Esophagus (tissue), 2 donors: ENCODE results near the gene ADI1. TPM values are rescaled to one million over a fixed set of nuclear protein-coding genes. Genes with fewer than 3 reads are reported as not detected.

Experiments
- H3K27ac ChIP-seq, 2 donors: one replicate each; pipeline ENCODE4 v1.5.1; 2013; ENCODE audit warnings: low read depth in 2 of 2, mild to moderate bottlenecking in 2 of 2, inconsistent platforms in 1 of 2, low read length in 1 of 2, moderate library complexity in 1 of 2
- H3K27me3 ChIP-seq, 2 donors: one replicate each; pipeline ENCODE4 v1.6.1; 2013; ENCODE audit warnings: low read length in 2 of 2, control low read depth in 1 of 2, mild to moderate bottlenecking in 1 of 2; ENCODE audit not compliant: insufficient read depth in 2 of 2, control insufficient read depth in 1 of 2
- H3K36me3 ChIP-seq, 2 donors: one replicate each; pipeline ENCODE4 v1.6.1; 2013; ENCODE audit warnings: low read length in 1 of 2; ENCODE audit not compliant: control insufficient read depth in 2 of 2, insufficient read depth in 2 of 2
- H3K4me1 ChIP-seq, 2 donors: one replicate each; pipeline ENCODE4 v1.6.1; 2013; ENCODE audit warnings: low read length in 1 of 2; ENCODE audit not compliant: control insufficient read depth in 2 of 2, insufficient read depth in 2 of 2
- H3K4me3 ChIP-seq, 2 donors: one replicate each; pipeline ENCODE4 v1.5.1; 2013; ENCODE audit warnings: low read length in 2 of 2, mild to moderate bottlenecking in 2 of 2, low read depth in 1 of 2, moderate library complexity in 1 of 2
- H3K9me3 ChIP-seq, 2 donors: one replicate each; pipeline ENCODE4 v1.6.1; 2013; ENCODE audit warnings: mild to moderate bottlenecking in 2 of 2, low read depth in 1 of 2, low read length in 1 of 2, moderate library complexity in 1 of 2; ENCODE audit not compliant: control insufficient read depth in 2 of 2, insufficient read depth in 1 of 2
- WGBS, 2 donors: extraction: QIAGEN DNeasy Blood & Tissue Kit; methylation state at CpG; one replicate each; pipeline ENCODE4 v1.1.7; 2013; 5-methylcytosine and 5-hydroxymethylcytosine counted together
- polyA plus RNA-seq, 2 donors: library from polyadenylated mRNA; stranded (reverse); fragments of 200-250 nt; gene quantifications; one replicate each; pipeline ENCODE4 v1.2.3, GENCODE V29; 2013
- donor health status: healthy with polysubstance abuse.
- donor health status: Bipolar disorder and iron deficiency.

Gene ADI1
- polyA plus RNA-seq, 2 donors = 25.7 to 41.8 TPM

- Histone ChIP-seq H3K9me3 (no peaks in the 10 kb centered on the region), H3K27me3 (no peaks in the 10 kb centered on the region), H3K36me3 (peaks cover 16 to 38% of the 10 kb centered on the region in 2 donors), H3K27ac (no peak overlapping the region), H3K4me1 (no peaks in the 10 kb centered on the region), H3K4me3 (no peak overlapping the region)
- 78 to 91% methylated on average over 5 of the region's 5 CpGs for WGBS, 2 donors
Measured at GRCh38 chr2:3476985-3477327, 42.4 kb downstream of the ADI1 start.

- Histone ChIP-seq H3K27ac (no peak overlapping the region), H3K27me3 (no peaks in the 10 kb centered on the region), H3K36me3 (peaks cover 16 to 34% of the 10 kb centered on the region in 2 donors), H3K4me3 (no peak overlapping the region), H3K9me3 (no peaks in the 10 kb centered on the region), H3K4me1 (no peaks in the 10 kb centered on the region)
- 83 to 86% methylated on average over 14 of the region's 14 CpGs for whole genome bisulfite sequencing, 2 donors
Measured at GRCh38 chr2:3476321-3476984, 42.9 kb downstream of the ADI1 start.

- Histone ChIP-seq H3K27me3 (no peaks in the 10 kb centered on the region), H3K27ac (no peak overlapping the region), H3K36me3 (peaks cover 16 to 37% of the 10 kb centered on the region in 2 donors), H3K4me1 (no peaks in the 10 kb centered on the region), H3K9me3 (no peaks in the 10 kb centered on the region), H3K4me3 (no peak overlapping the region)
- WGBS, 2 donors = 93 to 95% methylated on average over 28 of the region's 28 CpGs
Measured at GRCh38 chr2:3475771-3476170, 43.6 kb downstream of the ADI1 start.

GRCh38 chr2:3472966-3473365 is 46.4 kb downstream of the ADI1 start:
- 76 to 77% methylated on average over 10 of the region's 10 CpGs for WGBS, 2 donors
- no peak overlapping the region for H3K4me3 ChIP-seq
- peaks cover 7 to 33% of the 10 kb centered on the region in 2 donors for H3K36me3 ChIP-seq
- no peak overlapping the region for H3K27ac ChIP-seq
- H3K27me3 ChIP-seq = no peaks in the 10 kb centered on the region
- no peaks in the 10 kb centered on the region for H3K4me1 ChIP-seq
- no peaks in the 10 kb centered on the region for H3K9me3 ChIP-seq

- H3K27ac ChIP-seq = no peak overlapping the region
- no peaks in the 10 kb centered on the region for H3K9me3 ChIP-seq
- H3K27me3 ChIP-seq = no peaks in the 10 kb centered on the region
- H3K36me3 ChIP-seq = peaks cover 7 to 36% of the 10 kb centered on the region in 2 donors
- H3K4me1 ChIP-seq = no peaks in the 10 kb centered on the region
- H3K4me3 ChIP-seq = no peak overlapping the region
- 87 to 88% methylated on average over 10 of the region's 10 CpGs for WGBS, 2 donors
Measured at GRCh38 chr2:3472296-3472695, 47.0 kb downstream of the ADI1 start.

- Histone ChIP-seq H3K36me3 (peaks cover 7 to 45% of the 10 kb centered on the region in 2 donors), H3K4me3 (no peak overlapping the region), H3K27ac (peak overlapping the region; percentile 40 to 45), H3K4me1 (no peaks in the 10 kb centered on the region), H3K9me3 (no peaks in the 10 kb centered on the region), H3K27me3 (no peaks in the 10 kb centered on the region)
- 85 to 87% methylated on average over 17 of the region's 17 CpGs for WGBS, 2 donors
Measured at GRCh38 chr2:3470856-3471737, 48.2 kb downstream of the ADI1 start.

- H3K4me3 ChIP-seq = no peak overlapping the region
- WGBS, 2 donors = 78 to 82% methylated on average over 17 of the region's 17 CpGs
- no peaks in the 10 kb centered on the region for H3K9me3 ChIP-seq
- no peaks in the 10 kb centered on the region for H3K4me1 ChIP-seq
- peak overlapping the region; percentile 40 to 66 for H3K27ac ChIP-seq
- H3K27me3 ChIP-seq = no peaks in the 10 kb centered on the region
- peaks cover 7 to 45% of the 10 kb centered on the region in 2 donors for H3K36me3 ChIP-seq
Measured at GRCh38 chr2:3470166-3470651, 49.1 kb downstream of the ADI1 start.

GRCh38 chr2:3469486-3469885 is 49.8 kb downstream of the ADI1 start:
- Histone ChIP-seq H3K4me1 (no peaks in the 10 kb centered on the region), H3K27ac (peak overlapping the region in 1 of 2 donors; percentile 36), H3K36me3 (peaks cover 7 to 50% of the 10 kb centered on the region in 2 donors), H3K4me3 (no peak overlapping the region), H3K9me3 (no peaks in the 10 kb centered on the region), H3K27me3 (no peaks in the 10 kb centered on the region)
- WGBS, 2 donors = 93 to 96% methylated on average over 7 of the region's 7 CpGs

GRCh38 chr2:3468296-3468988 is 50.9 kb downstream of the ADI1 start:
- H3K9me3 ChIP-seq = no peaks in the 10 kb centered on the region
- no peak overlapping the region for H3K4me3 ChIP-seq
- no peaks in the 10 kb centered on the region for H3K27me3 ChIP-seq
- WGBS, 2 donors = 95 to 96% methylated on average over 31 of the region's 31 CpGs
- H3K27ac ChIP-seq = no peak overlapping the region
- H3K36me3 ChIP-seq = peaks cover 5 to 52% of the 10 kb centered on the region in 2 donors
- H3K4me1 ChIP-seq = no peaks in the 10 kb centered on the region
